22Rv1 (cell line): ENCODE data around the gene CTBP1.

Source experiments
- CTCF ChIP-seq: fragments of 450-650 bp; IDR thresholded peaks from 2 replicates; pipeline ENCODE4 v1.5.1; 2017; ENCODE audit warnings: mild to moderate bottlenecking
- ZFX ChIP-seq: fragments of 450-650 bp; IDR thresholded peaks from 2 replicates; pipeline ENCODE4 v1.6.1; 2017; ENCODE audit warnings: antibody characterized with exemption, borderline replicate concordance

GRCh38 chr4:1221155-1221870 lies 27.6 kb downstream of the CTBP1 start:
- TF ChIP-seq CTCF (no peak), ZFX (no peak)
